GM21825 (cell line): ENCODE measurements around the gene DPAGT1.
"Not testable (repeated sequence)": the region's sequence is repeated elsewhere in the genome, so short reads cannot be mapped to it uniquely, and the experiment has no call there.

ENCODE experiments used
- ATAC-seq: cut with Tn5 transposase; IDR thresholded peaks from one replicate; pipeline ENCODE4 v1.9.1; 2021; ENCODE audit warnings: mild to moderate bottlenecking, moderate library complexity; ENCODE audit not compliant: unreplicated experiment

Gene DPAGT1

GRCh38 chr11:119062779-119063178 is 38.9 kb downstream of the DPAGT1 start:
- ATAC-seq = no peak

GRCh38 chr11:119061256-119061655 is 40.4 kb downstream of the DPAGT1 start:
- ATAC-seq = no peak

GRCh38 chr11:119059128-119059527 is 42.5 kb downstream of the DPAGT1 start:
- ATAC-seq = not testable (repeated sequence)

GRCh38 chr11:119057000-119057769 is 44.5 kb downstream of the DPAGT1 start, which contains the start of gene HYOU1:
Gene HYOU1, minus strand, starts transcription at chr11:119057205. Its CDS starts 1,045 bp downstream, at chr11:119056160.
- ATAC-seq = peak; percentile 90

- ATAC-seq = no peak
Measured at GRCh38 chr11:119056421-119056999, 45.1 kb downstream of the DPAGT1 start.

- ATAC-seq = no peak
Measured at GRCh38 chr11:119055901-119056300, 45.8 kb downstream of the DPAGT1 start.

- ATAC-seq = no peak
Measured at GRCh38 chr11:119054418-119054817, 47.2 kb downstream of the DPAGT1 start.

GRCh38 chr11:119052163-119052814 is 49.4 kb downstream of the DPAGT1 start:
- no peak for ATAC-seq

GRCh38 chr11:119051440-119052162 is 50.1 kb downstream of the DPAGT1 start:
- peak; percentile 47 for ATAC-seq

GRCh38 chr11:119049081-119049480 is 52.6 kb downstream of the DPAGT1 start:
- no peak for ATAC-seq

- no peak for ATAC-seq
Measured at GRCh38 chr11:119048644-119049043, 53.0 kb downstream of the DPAGT1 start.

- no peak for ATAC-seq
Measured at GRCh38 chr11:119047205-119047604, 54.4 kb downstream of the DPAGT1 start.
